HG03196 (cell line): ENCODE measurements around the gene RBFOX2.

Source experiments
- ATAC-seq: cut with Tn5 transposase; IDR thresholded peaks from one replicate; pipeline ENCODE4 v1.9.1; 2021; ENCODE audit not compliant: unreplicated experiment

The RBFOX2 gene

DNA sequence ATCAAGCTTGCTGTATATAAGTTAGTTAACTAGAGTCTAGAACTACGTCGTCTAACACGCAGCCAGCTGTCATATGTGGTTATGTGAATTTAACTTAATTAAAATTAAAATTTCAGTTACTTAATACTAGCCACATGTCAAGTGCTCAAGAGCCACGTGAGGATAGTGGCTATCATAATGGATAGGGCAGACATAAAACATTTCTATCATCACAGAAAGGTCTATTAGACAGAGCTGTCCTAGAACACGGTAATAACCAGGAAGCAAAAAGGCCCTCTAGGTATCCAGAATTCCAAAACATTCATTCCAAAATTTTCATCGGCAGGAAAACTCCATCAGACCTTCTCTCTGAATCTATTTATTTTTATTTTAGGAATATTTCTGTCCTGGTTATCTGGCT, 123.9 kb downstream of the RBFOX2 start:
- ATAC-seq = no peak

DNA sequence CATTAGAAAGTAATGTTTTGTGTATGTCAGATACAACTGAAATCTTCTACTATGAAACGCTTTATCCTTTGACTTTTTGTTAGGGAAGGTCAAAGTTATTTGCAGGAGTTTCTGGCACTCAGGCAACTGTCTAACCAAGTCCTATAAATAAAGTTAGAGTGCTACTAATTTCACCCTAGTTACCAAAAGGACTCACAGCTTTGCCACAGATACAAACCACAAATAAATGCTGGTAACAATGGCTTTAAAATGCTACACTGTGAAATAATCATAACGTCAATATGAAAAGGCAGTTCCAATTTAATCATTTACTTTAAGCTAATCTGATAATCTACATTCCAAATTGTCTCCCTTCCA, 124.3 kb downstream of the RBFOX2 start:
- no peak for ATAC-seq

GRCh38 chr22:35903571-35904335, 124.9 kb downstream of the RBFOX2 start:
- no peak for ATAC-seq

- no peak for ATAC-seq
Observed at GRCh38 chr22:35900483-35901168, 128.0 kb downstream of the RBFOX2 start.

- no peak for ATAC-seq
Observed at GRCh38 chr22:35899736-35900135, 128.9 kb downstream of the RBFOX2 start.

DNA sequence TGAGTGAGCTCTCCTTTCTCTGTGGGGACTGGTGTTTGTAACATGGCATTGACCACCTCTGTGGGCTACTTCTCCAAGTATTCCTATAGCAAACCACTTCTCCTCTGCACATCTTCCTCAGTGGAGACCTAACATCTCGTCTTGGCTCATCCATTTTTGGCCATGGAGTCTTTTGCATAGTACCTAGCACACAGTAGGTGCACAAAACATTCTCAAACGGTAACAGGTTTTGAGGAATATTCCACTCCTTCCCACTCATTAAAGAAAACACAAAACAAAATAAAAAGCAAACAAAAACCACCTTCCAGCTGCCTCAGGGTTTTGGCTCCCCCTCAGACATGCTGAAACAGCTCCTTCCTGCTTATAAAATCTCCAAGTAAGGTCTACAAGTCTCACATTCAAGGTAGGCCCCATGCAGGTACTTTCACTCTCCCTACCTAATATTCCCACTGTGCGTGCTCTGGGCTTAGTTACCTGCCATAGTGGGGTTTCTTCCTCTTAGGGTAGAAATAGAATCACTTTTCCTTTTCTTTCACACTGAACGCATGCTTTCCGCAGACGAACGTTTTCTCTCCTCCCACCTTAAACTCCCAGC, 132.4 kb downstream of the RBFOX2 start:
- ATAC-seq = no peak

GRCh38 chr22:35894937-35895708, 133.5 kb downstream of the RBFOX2 start:
- ATAC-seq = no peak

DNA sequence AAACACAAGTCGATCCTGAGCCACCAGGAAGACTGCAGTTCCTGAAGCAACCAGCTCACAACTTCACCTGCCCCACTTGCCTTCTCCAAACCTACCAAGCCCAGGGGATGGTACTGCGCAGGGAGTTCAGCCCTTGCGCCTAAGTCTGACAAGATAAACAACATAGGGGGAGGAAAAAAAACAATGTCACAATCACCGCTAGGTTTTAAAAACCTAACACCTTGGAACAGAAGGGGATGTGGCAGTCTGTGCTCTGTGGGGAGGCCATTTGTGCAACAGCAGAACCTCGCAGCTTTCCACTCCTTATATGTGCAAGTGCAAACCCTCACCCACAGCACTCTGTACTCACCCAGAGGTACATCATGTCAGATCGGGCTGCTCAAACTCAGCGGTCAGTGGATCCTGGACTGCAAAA, 134.2 kb downstream of the RBFOX2 start:
- ATAC-seq = no peak

DNA sequence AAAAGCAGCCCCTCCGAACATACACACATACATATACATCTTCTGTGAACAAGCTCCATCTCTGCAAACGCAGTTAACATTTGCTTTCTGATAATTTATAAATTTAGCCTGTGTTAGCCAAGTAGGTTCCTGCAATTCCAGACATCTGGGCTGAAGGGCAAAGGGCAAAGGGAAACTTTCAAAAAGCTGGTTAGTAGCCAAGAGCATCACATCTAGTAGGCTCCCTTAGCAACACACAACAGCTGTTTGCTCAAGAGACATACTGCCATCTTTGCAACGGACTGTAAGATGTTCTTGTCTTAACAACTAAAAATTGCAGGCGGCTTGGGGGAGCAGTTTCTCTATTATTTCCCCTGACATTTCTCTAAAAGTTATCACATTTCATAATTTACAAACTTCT, 134.9 kb downstream of the RBFOX2 start:
- ATAC-seq = no peak

- ATAC-seq = no peak
Observed at GRCh38 chr22:35892192-35892591, 136.4 kb downstream of the RBFOX2 start.

GRCh38 chr22:35891442-35891841, 137.2 kb downstream of the RBFOX2 start:
- ATAC-seq = no peak

- no peak for ATAC-seq
Observed at GRCh38 chr22:35889071-35889470, 139.6 kb downstream of the RBFOX2 start.

DNA sequence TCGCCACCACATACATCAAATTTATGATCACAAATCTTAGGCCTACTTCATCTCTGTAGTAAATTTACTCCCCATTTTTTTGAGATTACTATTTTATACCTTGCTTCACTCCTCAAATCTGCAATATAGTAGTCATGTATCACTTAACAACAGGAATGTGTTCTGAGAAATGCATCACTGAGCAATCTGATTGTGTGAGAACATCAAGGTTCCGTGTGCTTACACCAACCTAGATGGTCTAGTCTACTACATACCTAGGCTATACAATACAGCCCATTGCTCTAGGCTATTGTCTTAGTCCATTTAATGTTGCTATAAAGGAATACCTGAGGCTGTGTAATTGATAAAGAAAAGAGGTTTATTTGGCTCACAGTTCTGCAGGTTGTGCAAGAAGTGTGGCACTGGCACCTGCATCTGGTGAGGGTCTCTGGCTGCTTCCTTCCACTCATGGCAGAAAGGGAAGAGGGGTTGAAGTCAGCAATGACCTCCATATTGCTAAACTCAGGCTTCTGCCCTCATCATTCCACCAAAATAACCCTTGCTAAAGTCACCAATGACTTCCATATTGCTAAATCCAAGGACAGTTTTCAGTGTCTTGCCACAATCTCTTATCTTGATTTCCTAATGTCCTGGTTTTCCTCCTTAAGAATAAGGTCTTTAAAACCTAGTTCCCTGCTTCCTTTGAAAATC, 140.3 kb downstream of the RBFOX2 start:
- ATAC-seq = no peak

DNA sequence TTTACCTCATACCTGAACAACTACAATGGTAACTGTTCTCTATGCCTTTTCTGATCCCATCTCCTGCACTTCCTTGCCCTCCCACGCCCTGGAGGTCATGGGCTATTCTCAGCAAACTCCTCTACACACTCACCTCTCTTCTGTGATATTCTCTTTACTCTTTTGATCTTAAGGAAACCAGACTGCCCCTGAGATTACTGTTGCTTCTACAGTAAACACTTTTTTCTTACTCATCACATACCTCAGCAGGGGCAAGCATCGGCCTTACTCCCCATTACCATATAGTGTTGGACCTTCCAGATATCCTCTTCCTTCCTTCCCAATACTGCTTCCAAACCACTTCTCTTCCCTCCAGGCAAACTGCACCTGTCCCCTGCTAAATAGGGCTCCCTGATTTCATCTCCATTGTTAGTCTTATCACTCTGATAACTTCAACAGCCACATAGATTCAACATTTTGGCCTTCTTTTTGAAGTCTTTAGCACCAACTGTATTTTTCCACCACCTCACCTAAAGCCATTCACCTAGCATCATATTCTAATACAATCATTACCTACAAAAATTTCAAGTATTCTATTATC, 141.2 kb downstream of the RBFOX2 start:
- no peak for ATAC-seq

GRCh38 chr22:35886309-35886708, 142.3 kb downstream of the RBFOX2 start:
- ATAC-seq = no peak

GRCh38 chr22:35884529-35884928, 144.1 kb downstream of the RBFOX2 start:
- ATAC-seq = no peak

- ATAC-seq = no peak
Observed at GRCh38 chr22:35883031-35883620, 145.5 kb downstream of the RBFOX2 start.

DNA sequence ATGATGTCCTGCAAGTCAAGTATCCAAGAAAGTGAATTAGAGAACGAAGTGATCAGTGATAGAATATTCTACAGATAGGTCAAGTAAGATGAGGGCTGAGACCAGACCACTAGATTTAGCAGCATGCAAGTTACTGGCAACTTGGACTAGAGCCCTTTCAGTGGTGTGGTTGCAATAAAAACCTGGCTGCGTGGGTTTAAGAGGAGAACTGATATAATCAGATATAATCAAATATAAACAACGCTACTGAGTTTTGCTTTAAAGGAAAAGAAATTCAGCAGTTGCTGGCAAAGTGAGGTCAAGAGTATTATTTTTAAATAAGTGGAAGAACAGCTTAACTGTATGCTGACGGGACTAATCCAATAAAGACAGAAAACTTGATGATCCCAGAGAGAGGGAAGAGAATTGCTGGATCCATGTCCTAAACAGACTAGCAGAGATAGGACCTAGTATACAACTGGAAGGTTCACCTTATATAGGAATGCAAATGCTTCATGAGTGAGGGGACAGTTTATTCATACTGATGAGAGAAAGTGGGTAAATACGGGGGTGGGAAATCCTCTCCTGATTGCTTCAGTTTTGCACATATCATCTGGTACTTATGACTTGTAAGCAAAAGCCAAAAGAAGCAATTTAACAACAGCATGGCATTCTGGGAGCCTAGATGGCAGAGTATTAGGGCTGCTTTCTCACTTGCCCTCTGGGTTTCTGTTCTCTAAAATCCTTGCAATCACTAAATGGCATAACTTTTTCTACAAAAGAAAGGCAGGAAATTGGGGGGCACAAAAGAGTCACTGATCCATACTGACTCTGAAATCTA, 146.2 kb downstream of the RBFOX2 start:
- no peak for ATAC-seq

GRCh38 chr22:35879351-35879750, 149.3 kb downstream of the RBFOX2 start:
- no peak for ATAC-seq
